ENCODE results near the gene GALNT9.

Gene GALNT9

GRCh38 chr12:132181570-132182200 is 147.7 kb downstream of the GALNT9 start:
- H3K4me3 ChIP-seq (ENCODE audit: low read depth, low read length) = no peak overlapping the region
- TF ChIP-seq CTCF (IDR thresholded peaks at IDR 0.05; ENCODE audit: low read depth, low read length) = no peak

GRCh38 chr12:132180648-132181546 is 148.5 kb downstream of the GALNT9 start:
- no peak for TF ChIP-seq CTCF (IDR thresholded peaks at IDR 0.05; ENCODE audit: low read depth, low read length)
- no peak overlapping the region for H3K4me3 ChIP-seq (ENCODE audit: low read depth, low read length)

- no peak for TF ChIP-seq CTCF (IDR thresholded peaks at IDR 0.05; ENCODE audit: low read depth, low read length)
- no peak overlapping the region for H3K4me3 ChIP-seq (ENCODE audit: low read depth, low read length)
Measured at GRCh38 chr12:132179431-132180362, 149.7 kb downstream of the GALNT9 start.

GRCh38 chr12:132178801-132179401 is 150.5 kb downstream of the GALNT9 start:
- no peak for TF ChIP-seq CTCF (IDR thresholded peaks at IDR 0.05; ENCODE audit: low read depth, low read length)
- no peak overlapping the region for H3K4me3 ChIP-seq (ENCODE audit: low read depth, low read length)

- TF ChIP-seq CTCF (IDR thresholded peaks at IDR 0.05; ENCODE audit: low read depth, low read length) = no peak
- no peak overlapping the region for H3K4me3 ChIP-seq (ENCODE audit: low read depth, low read length)
Measured at GRCh38 chr12:132178316-132178715, 151.1 kb downstream of the GALNT9 start.

GRCh38 chr12:132176920-132177551 is 152.4 kb downstream of the GALNT9 start:
- no peak overlapping the region for H3K4me3 ChIP-seq (ENCODE audit: low read depth, low read length)
- no peak for TF ChIP-seq CTCF (IDR thresholded peaks at IDR 0.05; ENCODE audit: low read depth, low read length)
